Activated CD8-positive, alpha-beta T cell treated with anti-CD3 and anti-CD28 coated beads for 36 hours (primary cell): ENCODE measurements around the gene DPH1. TPM values are rescaled to one million over a fixed set of nuclear protein-coding genes. Genes with fewer than 3 reads are reported as not detected.

ENCODE experiments used
- ATAC-seq: fragments of 200-7000 bp; cut with Tn5 transposase; one replicate; pipeline ENCODE4 v1.10.0; 2021; ENCODE audit warnings: mild to moderate bottlenecking, moderate library complexity
- CTCF ChIA-PET: fragments of 350-600 bp; sonication (Branson Sonifier 250); formaldehyde crosslinking; loops from one replicate; lab custom pipeline; 2021; ENCODE audit warnings: antibody characterized with exemption; lab: Charles Lee
- POLR2A ChIA-PET: fragments of 350-600 bp; sonication (Branson Sonifier 250); formaldehyde crosslinking; loops from one replicate; lab custom pipeline; 2021; ENCODE audit warnings: antibody characterized with exemption; lab: Charles Lee
- DNase-seq: peaks from one replicate; pipeline ENCODE4 v3.0.0-alpha.2; 2020
- H3K27ac Mint-ChIP-seq: one replicate; pipeline ENCODE4 v1.8.0; 2021; ENCODE audit warnings: mild to moderate bottlenecking, mixed read lengths
- H3K27me3 Mint-ChIP-seq: one replicate; pipeline ENCODE4 v1.8.0; 2021; ENCODE audit warnings: mixed read lengths
- H3K36me3 Mint-ChIP-seq: one replicate; pipeline ENCODE4 v1.8.0; 2021; ENCODE audit warnings: low read depth, mixed read lengths
- H3K4me1 Mint-ChIP-seq: one replicate; pipeline ENCODE4 v1.8.0; 2021; ENCODE audit warnings: low read depth, mixed read lengths
- H3K4me3 Mint-ChIP-seq: one replicate; pipeline ENCODE4 v1.8.0; 2021; ENCODE audit warnings: mild to moderate bottlenecking, moderate library complexity, mixed read lengths
- H3K9me3 Mint-ChIP-seq: one replicate; pipeline ENCODE4 v1.8.0; 2021; ENCODE audit warnings: mixed read lengths
- CTCF ChIP-seq: fragments of 200-600 bp; IDR thresholded peaks from one replicate; pipeline ENCODE4 v1.8.0; 2022; ENCODE audit warnings: antibody characterized with exemption, mild to moderate bottlenecking
- intact Hi-C: fragments of 100-400 bp; cut with micrococcal nuclease; formaldehyde crosslinking; loops from one replicate; pipeline ENCODE4 v1.10.0; 2022
- total RNA-seq, 2 experiments: library from RNA; stranded (reverse); gene quantifications; one replicate each; pipeline ENCODE4 v1.2.3, GENCODE V29; 2021

DPH1 gene
- total RNA-seq, 2 experiments from 2014 or later: 27.8 to 32.5 TPM

DNA sequence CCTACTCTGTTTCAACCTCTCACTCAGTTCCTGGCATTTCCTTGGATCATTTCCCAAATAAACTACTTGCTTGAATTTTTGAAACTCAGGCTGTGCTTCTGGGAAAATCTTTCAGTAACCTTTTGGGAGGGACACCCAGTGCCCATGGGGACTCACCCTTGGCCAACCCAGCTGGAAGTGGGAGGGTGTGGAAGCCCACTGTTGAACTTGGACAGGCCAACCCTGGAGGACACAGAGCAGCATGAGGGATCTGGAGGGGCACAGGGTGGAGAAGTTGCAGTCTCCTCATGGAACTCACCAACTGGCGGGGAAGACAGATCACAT, 16.0 kb upstream of the DPH1 start:
- CTCF ChIA-PET: no interaction called here
- no peak for ATAC-seq
- no peak overlapping the region for H3K4me3 Mint-ChIP-seq

DNA sequence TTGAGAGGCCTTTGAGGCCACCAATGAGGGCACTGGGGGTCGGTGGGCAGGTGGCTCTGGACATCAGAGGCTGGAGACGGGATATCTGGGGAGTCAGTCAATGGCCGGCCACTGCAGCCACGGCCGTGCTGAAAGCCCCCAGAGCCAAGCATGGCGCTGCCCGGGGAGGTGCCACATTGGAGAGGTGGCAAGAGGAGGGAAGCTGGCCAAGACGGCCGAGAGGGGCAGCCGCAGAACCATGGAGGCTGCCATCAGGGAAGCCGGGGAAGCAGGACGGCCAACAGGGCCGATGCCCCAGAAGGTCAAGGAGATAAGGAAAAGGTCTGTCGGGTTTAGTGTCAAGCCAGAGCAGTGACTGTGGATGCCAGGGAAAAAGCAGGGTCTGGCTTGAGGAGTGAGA, 14.6 kb upstream of the DPH1 start:
- Mint-ChIP-seq H3K27me3 (peaks cover 2% of the 10 kb centered on the region), H3K4me3 (no peak overlapping the region), H3K4me1 (no peaks in the 10 kb centered on the region), H3K36me3 (peaks cover 2% of the 10 kb centered on the region), H3K9me3 (no peaks in the 10 kb centered on the region), H3K27ac (no peak overlapping the region)
- intact Hi-C loops: no loop called here
- ChIA-PET CTCF (no interaction called here), POLR2A (no interaction called here)
- no peak for TF ChIP-seq CTCF
- DNase-seq (no peak), ATAC-seq (no peak)

More for the DNA sequence above, 16.0 kb upstream of the DPH1 start:
- Mint-ChIP-seq H3K9me3 (no peaks in the 10 kb centered on the region), H3K27me3 (peaks cover 2% of the 10 kb centered on the region), H3K27ac (no peak overlapping the region), H3K4me1 (no peaks in the 10 kb centered on the region), H3K36me3 (peaks cover 2% of the 10 kb centered on the region)
- no peak for TF ChIP-seq CTCF
- DNase-seq: no peak
- intact Hi-C loops: no loop called here
- POLR2A ChIA-PET: no interaction called here

DNA sequence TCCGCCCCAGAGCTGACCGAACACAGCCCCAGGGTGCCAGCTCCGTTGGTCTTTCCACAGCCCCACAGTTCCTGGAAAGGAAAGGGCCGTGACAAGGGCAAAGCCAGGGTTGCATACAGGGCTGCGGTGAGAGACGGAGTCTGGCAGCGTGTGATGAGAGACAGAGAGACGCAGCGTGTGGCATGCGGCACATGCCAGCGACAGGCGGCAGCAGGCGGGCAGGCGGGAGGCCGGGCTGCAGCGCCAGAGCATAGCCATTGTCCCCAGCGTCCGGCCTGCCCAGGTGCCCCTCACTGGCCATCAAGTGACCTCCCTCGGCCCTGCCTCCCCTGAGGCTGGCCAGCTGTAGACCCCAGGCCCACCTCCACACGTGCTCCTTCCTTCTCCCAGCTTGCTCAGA, 13.5 kb upstream of the DPH1 start:
- Mint-ChIP-seq H3K27me3 (peaks cover 2% of the 10 kb centered on the region), H3K36me3 (peaks cover 2% of the 10 kb centered on the region), H3K9me3 (no peaks in the 10 kb centered on the region), H3K27ac (no peak overlapping the region), H3K4me3 (no peak overlapping the region), H3K4me1 (no peaks in the 10 kb centered on the region)
- ChIA-PET POLR2A (no interaction called here), CTCF (no interaction called here)
- ATAC-seq: no peak
- no peak for DNase-seq
- TF ChIP-seq CTCF: no peak
- intact Hi-C loops: no loop called here

GRCh38 chr17:2017274-2017941, 12.5 kb upstream of the DPH1 start:
- no peaks in the 10 kb centered on the region for H3K9me3 Mint-ChIP-seq
- ChIA-PET POLR2A (no interaction called here), CTCF (no interaction called here)
- H3K4me3 Mint-ChIP-seq: no peak overlapping the region
- H3K36me3 Mint-ChIP-seq: peaks cover 2% of the 10 kb centered on the region
- intact Hi-C loops: no loop called here
- H3K27me3 Mint-ChIP-seq: peaks cover under 1% of the 10 kb centered on the region
- no peak for DNase-seq
- no peak overlapping the region for H3K27ac Mint-ChIP-seq
- H3K4me1 Mint-ChIP-seq: no peaks in the 10 kb centered on the region
- no peak for ATAC-seq
- no peak for TF ChIP-seq CTCF

DNA sequence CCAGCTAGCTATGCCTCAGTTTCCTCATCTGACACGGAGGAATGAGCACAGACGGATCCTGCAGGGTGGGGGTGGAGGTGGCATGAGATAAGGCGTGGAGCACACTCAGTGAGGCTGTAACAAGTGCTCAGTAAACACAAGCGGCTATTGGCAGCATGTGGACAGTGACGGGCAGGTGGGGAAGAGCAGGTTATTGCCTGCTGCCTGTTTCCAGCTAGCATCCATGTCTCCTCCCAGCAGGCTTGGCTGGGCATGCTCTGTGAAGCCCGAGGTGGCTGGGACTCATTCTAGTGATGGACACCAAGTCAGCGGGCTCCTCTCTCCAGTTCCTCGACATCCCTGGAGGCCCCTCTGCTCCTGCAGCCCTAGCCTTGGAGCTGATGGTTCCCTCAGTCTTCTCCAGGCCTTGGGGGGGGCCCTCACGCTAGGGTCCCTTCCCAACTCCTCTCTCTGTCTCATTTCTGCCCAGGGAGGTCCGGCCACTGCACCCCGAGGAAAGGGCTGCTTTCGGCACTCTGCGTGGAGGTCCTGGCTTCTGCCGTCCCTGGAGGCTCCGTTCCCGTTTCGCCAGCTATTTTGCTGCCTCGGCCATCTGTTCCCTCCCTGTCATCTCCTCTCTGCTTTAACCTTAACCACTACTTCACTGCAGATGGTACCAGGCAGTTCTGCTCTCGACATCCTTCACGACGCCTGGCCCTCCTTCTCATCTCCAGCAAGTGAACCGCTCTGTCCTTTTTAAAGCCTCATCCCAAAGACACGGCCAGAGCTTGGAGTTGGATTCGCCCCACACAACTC, 11.0 kb upstream of the DPH1 start:
- Mint-ChIP-seq H3K27ac (no peak overlapping the region), H3K36me3 (peaks cover 2% of the 10 kb centered on the region), H3K27me3 (peaks cover 5% of the 10 kb centered on the region), H3K9me3 (no peaks in the 10 kb centered on the region), H3K4me1 (peaks cover 2% of the 10 kb centered on the region), H3K4me3 (no peak overlapping the region)
- no peak for TF ChIP-seq CTCF
- CTCF ChIA-PET: interaction anchor here (0.6 to 1.6 kb wide), 4 partner anchors 110 to 1813 kb away, joined by 3 to 5 read pairs (median 4); no protein-coding TSS in a partner anchor
- ATAC-seq (no peak), DNase-seq (no peak)
- intact Hi-C loops: no loop called here
- POLR2A ChIA-PET: interaction anchor here (1.0 kb wide), 1 partner anchor 21 kb away, joined by 3 read pairs; no protein-coding TSS in a partner anchor
